Natural killer cell (primary cell): ENCODE data around the gene PRR33. TPM values are rescaled to one million over a fixed set of nuclear protein-coding genes. Genes with fewer than 3 reads are reported as not detected.

Source experiments
- ATAC-seq, 3 donors: fragments of 150-1000 bp in 2 of 3; fragments of 200-7000 bp in 1 of 3; cut with Tn5 transposase; 1 replicate in 1 of 3; 2 replicates in 2 of 3; pipeline ENCODE4 v1.10.0; 2021; ENCODE audit warnings: mild to moderate bottlenecking in 2 of 3, moderate library complexity in 2 of 3
- DNase-seq, 2 donors: peaks; one replicate each; pipeline versions ENCODE4 v3.0.0 to v3.0.0-alpha.2; 2013 to 2021; ENCODE audit warnings: mixed read lengths in 1 of 2
- H3K27ac ChIP-seq: one replicate; pipeline ENCODE4 v1.5.1; 2013; ENCODE audit warnings: mild to moderate bottlenecking, low read length
- H3K27me3 ChIP-seq: one replicate; pipeline ENCODE4 v1.6.1; 2013; ENCODE audit warnings: low read length; ENCODE audit not compliant: control insufficient read depth, insufficient read depth
- H3K36me3 ChIP-seq: one replicate; pipeline ENCODE4 v1.6.1; 2013; ENCODE audit warnings: low read length; ENCODE audit not compliant: control insufficient read depth, insufficient read depth
- H3K4me1 ChIP-seq: one replicate; pipeline ENCODE4 v1.6.1; 2013; ENCODE audit warnings: low read length; ENCODE audit not compliant: control insufficient read depth, insufficient read depth
- H3K4me3 ChIP-seq: one replicate; pipeline ENCODE4 v1.5.1; 2013; ENCODE audit warnings: low read length
- H3K9me3 ChIP-seq: one replicate; pipeline ENCODE4 v1.6.1; 2013; ENCODE audit warnings: low read length; ENCODE audit not compliant: control insufficient read depth, insufficient read depth
- H3K27ac Mint-ChIP-seq, 2 donors: one replicate each; pipeline ENCODE4 v1.8.0; 2022; ENCODE audit warnings: mild to moderate bottlenecking in 2 of 2, mixed read lengths in 2 of 2, moderate library complexity in 1 of 2
- H3K27me3 Mint-ChIP-seq, 2 donors: one replicate each; pipeline ENCODE4 v1.8.0; 2022; ENCODE audit warnings: low read depth in 2 of 2, mixed read lengths in 2 of 2
- H3K36me3 Mint-ChIP-seq: one replicate; pipeline ENCODE4 v1.8.0; 2022; ENCODE audit warnings: mixed read lengths
- H3K4me1 Mint-ChIP-seq, 2 donors: one replicate each; pipeline ENCODE4 v1.8.0; 2022; ENCODE audit warnings: mixed read lengths in 2 of 2
- H3K4me3 Mint-ChIP-seq: one replicate; pipeline ENCODE4 v1.8.0; 2022; ENCODE audit warnings: mild to moderate bottlenecking, moderate library complexity, mixed read lengths
- H3K9me3 Mint-ChIP-seq, 2 donors: one replicate each; pipeline ENCODE4 v1.8.0; 2022; ENCODE audit warnings: mixed read lengths in 2 of 2
- WGBS: methylation state at CpG from one replicate; pipeline ENCODE4 v1.1.7; 2013; ENCODE audit warnings: missing lambda C conversion rate; ENCODE audit not compliant: insufficient coverage; 5-methylcytosine and 5-hydroxymethylcytosine counted together
- intact Hi-C: fragments of 100-400 bp; cut with micrococcal nuclease; formaldehyde crosslinking; loops from one replicate; pipeline ENCODE4 v1.14.2; 2022
- total RNA-seq, 4 donors: library from RNA; stranded (reverse); fragments of 120-200 nt in 1 of 4; gene quantifications; one replicate each; pipeline versions ENCODE4 v1.2.3 to v1.2.4, GENCODE V29; 2013 to 2022
- TF ChIP-seq, protein P1 (sequence below): fragments of 200-600 bp; IDR thresholded peaks from one replicate; pipeline ENCODE4 v1.8.0; 2022; ENCODE audit warnings: antibody characterized with exemption

The PRR33 gene
- total RNA-seq, 3 donors from 2014 or later (not counting 1 experiment from before 2014, with no cell fraction given) = 0.14 to 0.32 TPM; not detected in 1

DNA sequence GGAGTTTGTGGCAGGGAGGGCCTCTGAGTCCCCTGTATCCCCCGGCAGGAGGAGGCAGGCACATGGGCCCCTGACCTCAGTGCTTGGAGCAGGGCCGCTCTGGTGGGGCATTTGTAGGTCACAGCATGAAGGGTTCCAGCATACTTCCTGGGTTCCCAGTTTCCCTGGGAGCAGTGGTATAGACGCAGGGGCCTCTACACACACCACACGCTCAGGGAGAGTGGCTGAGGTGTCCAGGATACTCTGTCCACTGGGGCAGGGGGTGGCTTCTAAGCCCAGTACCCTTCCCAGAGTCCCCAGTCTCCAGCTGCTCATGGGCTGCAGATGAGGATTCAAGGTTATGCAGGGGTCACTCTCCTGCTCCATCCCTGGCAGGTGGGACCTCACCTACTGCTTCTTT, 32.7 kb downstream of the PRR33 start:
- Mint-ChIP-seq H3K4me3 (no peak overlapping the region), H3K4me1 (peaks cover 0 to 23% of the 10 kb centered on the region in 2 donors), H3K27ac (peak overlapping the region; percentile 9 to 64), H3K36me3 (no peaks in the 10 kb centered on the region), H3K27me3 (no peaks in the 10 kb centered on the region), H3K9me3 (no peaks in the 10 kb centered on the region)
- Histone ChIP-seq H3K4me1 (peaks cover 78% of the 10 kb centered on the region), H3K27ac (no peak overlapping the region), H3K9me3 (no peaks in the 10 kb centered on the region), H3K27me3 (no peaks in the 10 kb centered on the region), H3K36me3 (peaks cover 31% of the 10 kb centered on the region), H3K4me3 (no peak overlapping the region)
- 78% methylated on average over 4 of the region's 4 CpGs for WGBS
- TF ChIP-seq, protein P1, sequence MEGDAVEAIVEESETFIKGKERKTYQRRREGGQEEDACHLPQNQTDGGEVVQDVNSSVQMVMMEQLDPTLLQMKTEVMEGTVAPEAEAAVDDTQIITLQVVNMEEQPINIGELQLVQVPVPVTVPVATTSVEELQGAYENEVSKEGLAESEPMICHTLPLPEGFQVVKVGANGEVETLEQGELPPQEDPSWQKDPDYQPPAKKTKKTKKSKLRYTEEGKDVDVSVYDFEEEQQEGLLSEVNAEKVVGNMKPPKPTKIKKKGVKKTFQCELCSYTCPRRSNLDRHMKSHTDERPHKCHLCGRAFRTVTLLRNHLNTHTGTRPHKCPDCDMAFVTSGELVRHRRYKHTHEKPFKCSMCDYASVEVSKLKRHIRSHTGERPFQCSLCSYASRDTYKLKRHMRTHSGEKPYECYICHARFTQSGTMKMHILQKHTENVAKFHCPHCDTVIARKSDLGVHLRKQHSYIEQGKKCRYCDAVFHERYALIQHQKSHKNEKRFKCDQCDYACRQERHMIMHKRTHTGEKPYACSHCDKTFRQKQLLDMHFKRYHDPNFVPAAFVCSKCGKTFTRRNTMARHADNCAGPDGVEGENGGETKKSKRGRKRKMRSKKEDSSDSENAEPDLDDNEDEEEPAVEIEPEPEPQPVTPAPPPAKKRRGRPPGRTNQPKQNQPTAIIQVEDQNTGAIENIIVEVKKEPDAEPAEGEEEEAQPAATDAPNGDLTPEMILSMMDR = no peak
- ATAC-seq (no peak), DNase-seq (no peak)
- intact Hi-C loops = no loop called here

- Mint-ChIP-seq H3K27me3 (no peaks in the 10 kb centered on the region), H3K36me3 (no peaks in the 10 kb centered on the region), H3K4me3 (no peak overlapping the region), H3K27ac (peak overlapping the region; percentile 9 to 64), H3K4me1 (peaks cover 0 to 27% of the 10 kb centered on the region in 2 donors), H3K9me3 (no peaks in the 10 kb centered on the region)
- no peak overlapping the region for H3K4me3 ChIP-seq
- H3K27ac ChIP-seq = no peak overlapping the region
- ATAC-seq = no peak
- peaks cover 76% of the 10 kb centered on the region for H3K4me1 ChIP-seq
- DNase-seq = no peak
- TF ChIP-seq, protein P1 = no peak
- 98% methylated on average over 3 of the region's 7 CpGs for WGBS
- H3K36me3 ChIP-seq = peaks cover 29% of the 10 kb centered on the region
- no peaks in the 10 kb centered on the region for H3K9me3 ChIP-seq
- intact Hi-C loops = no loop called here
- no peaks in the 10 kb centered on the region for H3K27me3 ChIP-seq
Measured at GRCh38 chr11:1858576-1858975, 33.1 kb downstream of the PRR33 start.

- Mint-ChIP-seq H3K27me3 (no peaks in the 10 kb centered on the region), H3K27ac (peak overlapping the region; percentile 9 to 64), H3K36me3 (no peaks in the 10 kb centered on the region), H3K4me3 (no peak overlapping the region), H3K4me1 (peaks cover 3 to 32% of the 10 kb centered on the region in 2 donors), H3K9me3 (no peaks in the 10 kb centered on the region)
- Histone ChIP-seq H3K9me3 (no peaks in the 10 kb centered on the region), H3K4me1 (peaks cover 74% of the 10 kb centered on the region), H3K27me3 (no peaks in the 10 kb centered on the region), H3K4me3 (no peak overlapping the region), H3K36me3 (peaks cover 27% of the 10 kb centered on the region), H3K27ac (no peak overlapping the region)
- 91% methylated on average over 9 of the region's 9 CpGs for whole genome bisulfite sequencing
- intact Hi-C loops = no loop called here
- no peak for ATAC-seq
- TF ChIP-seq, protein P1 = no peak
- DNase-seq = no peak
Measured at GRCh38 chr11:1858154-1858553, 33.5 kb downstream of the PRR33 start.

GRCh38 chr11:1857064-1857463, 34.6 kb downstream of the PRR33 start:
- H3K27ac Mint-ChIP-seq = no peak overlapping the region
- no peak overlapping the region for H3K4me3 Mint-ChIP-seq
- H3K27me3 Mint-ChIP-seq = no peaks in the 10 kb centered on the region
- H3K27me3 ChIP-seq = no peaks in the 10 kb centered on the region
- intact Hi-C loops = no loop called here
- H3K4me1 Mint-ChIP-seq = peaks cover 14 to 42% of the 10 kb centered on the region in 2 donors
- H3K9me3 Mint-ChIP-seq = no peaks in the 10 kb centered on the region
- no peaks in the 10 kb centered on the region for H3K9me3 ChIP-seq
- H3K4me3 ChIP-seq = no peak overlapping the region
- WGBS = 86% methylated on average over 11 of the region's 11 CpGs
- no peaks in the 10 kb centered on the region for H3K36me3 Mint-ChIP-seq
- H3K4me1 ChIP-seq = peaks cover 72% of the 10 kb centered on the region
- peaks cover 25% of the 10 kb centered on the region for H3K36me3 ChIP-seq
- H3K27ac ChIP-seq = no peak overlapping the region
- TF ChIP-seq, protein P1 = no peak
- DNase-seq (no peak), ATAC-seq (no peak)
